Measurements from ENCODE around the gene DENND1A. TPM values are rescaled to one million over a fixed set of nuclear protein-coding genes. Genes with fewer than 3 reads are reported as not detected.

Gene DENND1A
- polyA plus RNA-seq, 2 of the 4 experiments (the other 2 are of a cell fraction): 15.1 to 21.9 TPM

DNA sequence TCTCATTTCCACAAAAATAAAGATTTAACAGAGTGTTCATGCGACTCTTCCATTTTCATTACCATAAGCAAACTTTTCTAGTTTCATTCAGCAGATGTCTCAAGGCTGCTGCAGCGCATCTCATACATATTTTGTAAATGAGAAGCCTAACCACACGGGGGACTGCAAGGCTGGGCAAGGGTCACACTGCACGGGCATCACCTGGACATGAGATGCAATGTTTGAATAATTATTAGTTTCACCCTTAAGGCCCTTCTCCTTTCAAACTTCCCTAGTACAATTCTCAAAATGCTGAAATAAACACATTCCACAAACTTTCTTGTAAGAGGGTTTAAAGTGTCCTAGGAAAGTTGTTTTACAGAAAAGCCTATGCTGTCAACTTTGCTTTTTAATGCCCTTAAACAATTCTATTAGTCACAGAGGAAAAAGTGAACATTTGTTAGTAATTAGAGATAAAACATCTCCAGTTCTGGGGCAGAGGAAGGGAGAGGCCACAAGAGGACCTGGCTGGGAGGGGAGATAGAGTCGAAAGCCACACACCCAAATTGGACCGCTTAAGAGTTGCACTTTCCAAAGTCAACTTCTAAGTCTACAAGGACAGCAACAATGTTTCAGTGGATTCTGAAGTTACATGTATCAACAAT, 1.3 kb downstream of the DENND1A start:
- peak overlapping the region; percentile 95 for H3K4me3 ChIP-seq
- peaks cover 7% of the 10 kb centered on the region; the same call in 2 of the 3 replicates for H3K9me3 ChIP-seq
- 32% methylated on average over 6 of the region's 6 CpGs for WGBS (ENCODE audit: missing lambda C conversion rate)
- H3K4me1 ChIP-seq: peaks cover 66% of the 10 kb centered on the region
- H3K27ac ChIP-seq: peak overlapping the region; percentile 97 to 100
- ATAC-seq: no peak
- CTCF ChIA-PET: no interaction called here
- no peak for DNase-seq (ENCODE audit: low read depth in 1 of 2, low spot score in 1 of 2)
- no peak for FAIRE-seq
- POLR2A ChIA-PET: no interaction called here
- H3K4me2 ChIP-seq: peak overlapping the region; percentile 89
- TF ChIP-seq MAFK (IDR thresholded peaks at IDR 0.05; ENCODE audit: partially characterized antibody): no peak
- no peak for TF ChIP-seq ZFP36 (IDR thresholded peaks at IDR 0.05; ENCODE audit: borderline replicate concordance, partially characterized antibody)
- TF ChIP-seq, protein P1, sequence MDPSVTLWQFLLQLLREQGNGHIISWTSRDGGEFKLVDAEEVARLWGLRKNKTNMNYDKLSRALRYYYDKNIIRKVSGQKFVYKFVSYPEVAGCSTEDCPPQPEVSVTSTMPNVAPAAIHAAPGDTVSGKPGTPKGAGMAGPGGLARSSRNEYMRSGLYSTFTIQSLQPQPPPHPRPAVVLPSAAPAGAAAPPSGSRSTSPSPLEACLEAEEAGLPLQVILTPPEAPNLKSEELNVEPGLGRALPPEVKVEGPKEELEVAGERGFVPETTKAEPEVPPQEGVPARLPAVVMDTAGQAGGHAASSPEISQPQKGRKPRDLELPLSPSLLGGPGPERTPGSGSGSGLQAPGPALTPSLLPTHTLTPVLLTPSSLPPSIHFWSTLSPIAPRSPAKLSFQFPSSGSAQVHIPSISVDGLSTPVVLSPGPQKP (IDR thresholded peaks at IDR 0.05; ENCODE audit: low read depth, low read length): no peak
- TF ChIP-seq, protein P2, sequence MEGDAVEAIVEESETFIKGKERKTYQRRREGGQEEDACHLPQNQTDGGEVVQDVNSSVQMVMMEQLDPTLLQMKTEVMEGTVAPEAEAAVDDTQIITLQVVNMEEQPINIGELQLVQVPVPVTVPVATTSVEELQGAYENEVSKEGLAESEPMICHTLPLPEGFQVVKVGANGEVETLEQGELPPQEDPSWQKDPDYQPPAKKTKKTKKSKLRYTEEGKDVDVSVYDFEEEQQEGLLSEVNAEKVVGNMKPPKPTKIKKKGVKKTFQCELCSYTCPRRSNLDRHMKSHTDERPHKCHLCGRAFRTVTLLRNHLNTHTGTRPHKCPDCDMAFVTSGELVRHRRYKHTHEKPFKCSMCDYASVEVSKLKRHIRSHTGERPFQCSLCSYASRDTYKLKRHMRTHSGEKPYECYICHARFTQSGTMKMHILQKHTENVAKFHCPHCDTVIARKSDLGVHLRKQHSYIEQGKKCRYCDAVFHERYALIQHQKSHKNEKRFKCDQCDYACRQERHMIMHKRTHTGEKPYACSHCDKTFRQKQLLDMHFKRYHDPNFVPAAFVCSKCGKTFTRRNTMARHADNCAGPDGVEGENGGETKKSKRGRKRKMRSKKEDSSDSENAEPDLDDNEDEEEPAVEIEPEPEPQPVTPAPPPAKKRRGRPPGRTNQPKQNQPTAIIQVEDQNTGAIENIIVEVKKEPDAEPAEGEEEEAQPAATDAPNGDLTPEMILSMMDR (IDR thresholded peaks at IDR 0.05): no peak
- TF ChIP-seq PHF8 (IDR thresholded peaks at IDR 0.05; ENCODE audit: borderline replicate concordance, low read depth): no peak
- no peak for TF ChIP-seq JUN (IDR thresholded peaks at IDR 0.05)
- no peak for TF ChIP-seq NFE2L2 (conservative IDR thresholded peaks at IDR 0.05; ENCODE audit: low read length)
- TF ChIP-seq, protein P3, sequence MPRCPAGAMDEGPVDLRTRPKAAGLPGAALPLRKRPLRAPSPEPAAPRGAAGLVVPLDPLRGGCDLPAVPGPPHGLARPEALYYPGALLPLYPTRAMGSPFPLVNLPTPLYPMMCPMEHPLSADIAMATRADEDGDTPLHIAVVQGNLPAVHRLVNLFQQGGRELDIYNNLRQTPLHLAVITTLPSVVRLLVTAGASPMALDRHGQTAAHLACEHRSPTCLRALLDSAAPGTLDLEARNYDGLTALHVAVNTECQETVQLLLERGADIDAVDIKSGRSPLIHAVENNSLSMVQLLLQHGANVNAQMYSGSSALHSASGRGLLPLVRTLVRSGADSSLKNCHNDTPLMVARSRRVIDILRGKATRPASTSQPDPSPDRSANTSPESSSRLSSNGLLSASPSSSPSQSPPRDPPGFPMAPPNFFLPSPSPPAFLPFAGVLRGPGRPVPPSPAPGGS (IDR thresholded peaks at IDR 0.05): no peak
- no peak for TF ChIP-seq RARB (CRISPR knock-in tag; IDR thresholded peaks at IDR 0.05)
- TF ChIP-seq, protein P4, sequence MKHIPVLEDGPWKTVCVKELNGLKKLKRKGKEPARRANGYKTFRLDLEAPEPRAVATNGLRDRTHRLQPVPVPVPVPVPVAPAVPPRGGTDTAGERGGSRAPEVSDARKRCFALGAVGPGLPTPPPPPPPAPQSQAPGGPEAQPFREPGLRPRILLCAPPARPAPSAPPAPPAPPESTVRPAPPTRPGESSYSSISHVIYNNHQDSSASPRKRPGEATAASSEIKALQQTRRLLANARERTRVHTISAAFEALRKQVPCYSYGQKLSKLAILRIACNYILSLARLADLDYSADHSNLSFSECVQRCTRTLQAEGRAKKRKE (CRISPR knock-in tag; IDR thresholded peaks at IDR 0.05; ENCODE audit: low read depth): no peak
- TF ChIP-seq, protein P5, sequence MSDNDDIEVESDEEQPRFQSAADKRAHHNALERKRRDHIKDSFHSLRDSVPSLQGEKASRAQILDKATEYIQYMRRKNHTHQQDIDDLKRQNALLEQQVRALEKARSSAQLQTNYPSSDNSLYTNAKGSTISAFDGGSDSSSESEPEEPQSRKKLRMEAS (IDR thresholded peaks at IDR 0.05): no peak
- no peak for TF ChIP-seq FOSL2 (IDR thresholded peaks at IDR 0.05)
- no peak for TF ChIP-seq FOSL2 (CRISPR knock-in tag; IDR thresholded peaks at IDR 0.05)
- no peak for TF ChIP-seq GATA3 (IDR thresholded peaks at IDR 0.05; ENCODE audit: borderline replicate concordance)
- TF ChIP-seq, protein P6, sequence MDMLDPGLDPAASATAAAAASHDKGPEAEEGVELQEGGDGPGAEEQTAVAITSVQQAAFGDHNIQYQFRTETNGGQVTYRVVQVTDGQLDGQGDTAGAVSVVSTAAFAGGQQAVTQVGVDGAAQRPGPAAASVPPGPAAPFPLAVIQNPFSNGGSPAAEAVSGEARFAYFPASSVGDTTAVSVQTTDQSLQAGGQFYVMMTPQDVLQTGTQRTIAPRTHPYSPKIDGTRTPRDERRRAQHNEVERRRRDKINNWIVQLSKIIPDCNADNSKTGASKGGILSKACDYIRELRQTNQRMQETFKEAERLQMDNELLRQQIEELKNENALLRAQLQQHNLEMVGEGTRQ (IDR thresholded peaks at IDR 0.05): no peak
- TF ChIP-seq CHD2 (IDR thresholded peaks at IDR 0.05; ENCODE audit: low read length, partially characterized antibody): no peak

DNA sequence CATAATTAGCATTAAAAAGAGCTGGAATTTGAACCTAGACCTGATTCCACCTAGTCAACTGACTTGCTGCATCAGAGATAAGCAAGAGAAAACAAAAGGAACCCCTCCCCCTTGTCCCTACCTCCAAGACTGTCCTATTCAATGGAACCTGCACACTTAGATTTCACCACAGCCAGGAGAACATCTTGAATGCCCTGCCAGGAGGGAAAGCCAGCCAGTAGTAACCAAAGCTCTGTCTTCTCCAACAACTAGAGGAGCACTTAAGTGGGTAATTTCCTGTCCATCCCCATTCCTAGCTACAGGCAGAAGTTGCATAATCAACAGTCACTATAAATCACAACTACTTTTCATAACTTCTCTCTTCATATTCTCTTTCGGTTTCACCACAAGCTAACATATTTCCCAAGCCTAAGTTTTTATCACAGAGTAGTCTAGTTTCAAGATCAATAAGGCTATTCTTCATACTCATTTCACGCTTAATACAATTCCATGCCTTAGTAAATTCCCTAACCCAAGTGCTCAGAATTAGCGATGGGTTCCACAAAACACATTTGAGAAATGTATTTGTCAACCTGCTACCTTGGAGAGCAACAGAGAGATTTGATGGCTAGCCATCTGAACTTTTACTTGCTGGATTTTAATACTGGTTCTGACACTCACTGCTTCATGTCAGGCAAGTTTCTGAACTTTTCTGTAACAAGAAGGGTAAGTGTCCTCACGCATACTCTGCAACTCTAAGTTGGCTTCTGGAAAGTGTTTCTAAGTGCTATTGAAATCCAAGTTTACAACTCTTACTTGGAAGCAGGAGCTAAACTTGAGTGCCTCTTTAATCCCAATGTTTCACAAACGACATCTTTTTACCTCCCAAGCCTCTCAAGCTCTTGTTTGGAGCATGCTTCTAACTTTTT, 2.0 kb downstream of the DENND1A start:
- no peak overlapping the region for H3K27ac ChIP-seq
- no peak for TF ChIP-seq FOXS1 (CRISPR knock-in tag; IDR thresholded peaks at IDR 0.05)
- TF ChIP-seq, protein P7, sequence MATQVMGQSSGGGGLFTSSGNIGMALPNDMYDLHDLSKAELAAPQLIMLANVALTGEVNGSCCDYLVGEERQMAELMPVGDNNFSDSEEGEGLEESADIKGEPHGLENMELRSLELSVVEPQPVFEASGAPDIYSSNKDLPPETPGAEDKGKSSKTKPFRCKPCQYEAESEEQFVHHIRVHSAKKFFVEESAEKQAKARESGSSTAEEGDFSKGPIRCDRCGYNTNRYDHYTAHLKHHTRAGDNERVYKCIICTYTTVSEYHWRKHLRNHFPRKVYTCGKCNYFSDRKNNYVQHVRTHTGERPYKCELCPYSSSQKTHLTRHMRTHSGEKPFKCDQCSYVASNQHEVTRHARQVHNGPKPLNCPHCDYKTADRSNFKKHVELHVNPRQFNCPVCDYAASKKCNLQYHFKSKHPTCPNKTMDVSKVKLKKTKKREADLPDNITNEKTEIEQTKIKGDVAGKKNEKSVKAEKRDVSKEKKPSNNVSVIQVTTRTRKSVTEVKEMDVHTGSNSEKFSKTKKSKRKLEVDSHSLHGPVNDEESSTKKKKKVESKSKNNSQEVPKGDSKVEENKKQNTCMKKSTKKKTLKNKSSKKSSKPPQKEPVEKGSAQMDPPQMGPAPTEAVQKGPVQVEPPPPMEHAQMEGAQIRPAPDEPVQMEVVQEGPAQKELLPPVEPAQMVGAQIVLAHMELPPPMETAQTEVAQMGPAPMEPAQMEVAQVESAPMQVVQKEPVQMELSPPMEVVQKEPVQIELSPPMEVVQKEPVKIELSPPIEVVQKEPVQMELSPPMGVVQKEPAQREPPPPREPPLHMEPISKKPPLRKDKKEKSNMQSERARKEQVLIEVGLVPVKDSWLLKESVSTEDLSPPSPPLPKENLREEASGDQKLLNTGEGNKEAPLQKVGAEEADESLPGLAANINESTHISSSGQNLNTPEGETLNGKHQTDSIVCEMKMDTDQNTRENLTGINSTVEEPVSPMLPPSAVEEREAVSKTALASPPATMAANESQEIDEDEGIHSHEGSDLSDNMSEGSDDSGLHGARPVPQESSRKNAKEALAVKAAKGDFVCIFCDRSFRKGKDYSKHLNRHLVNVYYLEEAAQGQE (IDR thresholded peaks at IDR 0.05): peak; percentile 86
- TF ChIP-seq CEBPB (IDR thresholded peaks at IDR 0.05): peak in 1 of 2 experiments; percentile 67; a peak in 3 of 4 replicates
- TF ChIP-seq, protein P1 (IDR thresholded peaks at IDR 0.05; ENCODE audit: low read depth, low read length): no peak
- TF ChIP-seq ZFP36 (IDR thresholded peaks at IDR 0.05; ENCODE audit: borderline replicate concordance, partially characterized antibody): no peak

More for the DNA sequence above, 2.0 kb downstream of the DENND1A start:
- ATAC-seq: no peak
- ChIA-PET CTCF (interaction anchor here (0.6 to 0.9 kb wide), 2 partner anchors 79 to 279 kb away, joined by 3 read pairs; no protein-coding TSS in a partner anchor), POLR2A (no interaction called here)
- 90% methylated on average over 5 of the region's 5 CpGs for WGBS (ENCODE audit: missing lambda C conversion rate)
- H3K4me2 ChIP-seq: peak overlapping the region; percentile 89
- H3K4me1 ChIP-seq: peaks cover 67% of the 10 kb centered on the region
- H3K4me3 ChIP-seq: peak overlapping the region; percentile 95; the same call in 2 of the 3 replicates
- DNase-seq (ENCODE audit: low read depth in 1 of 2, low spot score in 1 of 2): no peak
- H3K9me3 ChIP-seq: peaks cover 7% of the 10 kb centered on the region; the same call in 2 of the 3 replicates
- no peak for FAIRE-seq
